Fibroblast of villous mesenchyme (primary cell): ENCODE results near the gene AFF3. TPM values are rescaled to one million over a fixed set of nuclear protein-coding genes. Genes with fewer than 3 reads are reported as not detected.

Experiments
- DNase-seq: peaks from one replicate; pipeline ENCODE4 v3.0.0-alpha.2; 2010; ENCODE audit warnings: low read depth
- H3K4me3 ChIP-seq: 2 replicates; pipeline ENCODE4 v1.5.1; 2011; ENCODE audit warnings: low read depth, mild to moderate bottlenecking, low read length
- CTCF ChIP-seq: IDR thresholded peaks from 2 replicates; pipeline ENCODE4 v1.5.1; 2012; ENCODE audit warnings: low read depth, mild to moderate bottlenecking, low read length; ENCODE audit not compliant: insufficient read depth
- total RNA-seq: library from RNA; depleted of rRNA; stranded (reverse); fragments of >200 nt; gene quantifications from 2 replicates; pipeline ENCODE4 v1.2.3, GENCODE V29; 2012

AFF3 gene
- total RNA-seq, 1 donor = 19.4 TPM

- no peak for DNase-seq
- TF ChIP-seq CTCF = no peak
- H3K4me3 ChIP-seq = no peak overlapping the region
Measured at GRCh38 chr2:99728166-99728565, 414.2 kb downstream of the AFF3 start.

DNA sequence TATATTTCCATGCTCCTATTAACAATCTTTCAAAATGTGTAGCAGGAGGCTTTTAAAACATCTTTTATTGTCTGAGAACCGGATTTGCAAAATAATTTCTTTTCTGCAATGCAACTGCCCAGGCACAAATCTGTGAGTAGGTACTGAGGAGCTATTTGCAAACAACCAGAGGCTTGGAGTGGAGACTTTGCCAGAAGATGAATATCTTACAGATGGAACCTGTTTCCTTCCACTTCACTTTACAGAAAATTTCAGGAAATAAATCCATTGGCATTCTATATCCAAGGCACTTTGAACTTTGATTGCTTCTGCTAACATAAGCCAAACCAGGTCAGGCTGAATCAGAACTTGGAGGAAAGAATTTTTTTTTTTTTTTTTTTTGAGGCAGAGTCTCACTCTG lies 415.2 kb downstream of the AFF3 start:
- TF ChIP-seq CTCF = no peak
- DNase-seq = no peak
- no peak overlapping the region for H3K4me3 ChIP-seq

- no peak for TF ChIP-seq CTCF
- no peak for DNase-seq
Measured at GRCh38 chr2:99726691-99727090, 415.7 kb downstream of the AFF3 start.

GRCh38 chr2:99725820-99726219 lies 416.6 kb downstream of the AFF3 start:
- no peak for DNase-seq
- peak; percentile 43 for TF ChIP-seq CTCF

More at GRCh38 chr2:99726691-99727090, 415.7 kb downstream of the AFF3 start:
- H3K4me3 ChIP-seq = no peak overlapping the region

GRCh38 chr2:99722476-99722875 lies 419.9 kb downstream of the AFF3 start:
- no peak for TF ChIP-seq CTCF
- no peak for DNase-seq
- H3K4me3 ChIP-seq = no peak overlapping the region

More at GRCh38 chr2:99725820-99726219, 416.6 kb downstream of the AFF3 start:
- no peak overlapping the region for H3K4me3 ChIP-seq

DNA sequence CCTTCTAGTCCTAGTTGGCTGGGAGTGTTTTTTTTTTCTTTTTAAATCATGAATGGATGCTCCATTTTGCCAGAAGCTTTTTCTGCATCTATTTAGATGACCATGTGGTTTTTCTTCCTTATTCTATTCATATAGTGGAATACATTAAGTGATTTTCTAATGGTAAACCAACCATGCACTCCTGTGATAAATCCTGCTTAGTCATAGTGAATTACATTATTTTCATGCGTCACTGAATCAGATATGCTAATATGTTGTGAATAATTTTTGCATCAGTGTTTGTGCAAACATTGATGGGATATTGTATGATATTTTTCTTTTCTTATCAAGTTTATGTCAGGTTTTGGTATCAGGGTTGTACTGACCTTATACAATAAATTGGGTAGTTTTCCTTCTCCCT lies 423.3 kb downstream of the AFF3 start:
- no peak for TF ChIP-seq CTCF
- H3K4me3 ChIP-seq = no peak overlapping the region
- DNase-seq = no peak

DNA sequence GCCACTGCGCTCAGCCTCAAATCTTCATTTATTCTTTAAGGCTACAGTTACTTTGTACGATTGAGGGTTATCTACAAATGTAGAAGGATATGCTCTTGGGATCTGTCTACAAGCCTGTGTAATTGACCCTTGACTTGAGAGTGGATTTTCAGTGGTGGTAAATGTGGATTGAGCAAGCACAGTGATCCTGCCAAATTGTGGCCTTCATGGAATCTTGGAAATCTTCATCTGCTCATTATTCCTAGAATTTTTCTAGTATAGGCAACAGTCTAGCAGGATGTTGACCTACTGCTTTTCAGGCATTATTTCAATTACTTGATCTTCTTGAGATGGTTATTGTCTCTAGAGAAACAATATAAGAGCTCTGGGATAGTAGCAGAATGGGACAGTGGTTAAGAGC lies 426.4 kb downstream of the AFF3 start:
- TF ChIP-seq CTCF = no peak
- no peak overlapping the region for H3K4me3 ChIP-seq
- DNase-seq = no peak
